HAP-1 (cell line): ENCODE data around the gene NHS.

Experiments
- DNase-seq, 2 experiments: peaks; one replicate each; pipeline ENCODE4 v3.0.0-alpha.2; 2016 to 2020; ENCODE audit warnings: low spot score in 2 of 2
- H3K27me3 ChIP-seq: fragments of 250-450 bp; sonication (Bioruptor Pico); 2 replicates; pipeline ENCODE4 v1.5.1; 2020; ENCODE audit warnings: low read depth, mild to moderate bottlenecking, moderate library complexity
- H3K36me3 ChIP-seq: fragments of 250-450 bp; sonication (Bioruptor Pico); replicated peaks from 2 replicates; pipeline ENCODE4 v1.5.1; 2020; ENCODE audit warnings: mild to moderate bottlenecking
- H3K4me1 ChIP-seq: fragments of 250-450 bp; sonication (Bioruptor Pico); 2 replicates; pipeline ENCODE4 v1.5.1; 2020; ENCODE audit warnings: mild to moderate bottlenecking
- H3K4me3 ChIP-seq: fragments of 250-450 bp; sonication (Bioruptor Pico); 2 replicates; pipeline ENCODE4 v1.5.1; 2020; ENCODE audit warnings: mild to moderate bottlenecking, moderate library complexity
- H3K9me3 ChIP-seq: fragments of 250-450 bp; sonication (Bioruptor Pico); 2 replicates; pipeline ENCODE4 v1.5.1; 2020; ENCODE audit warnings: mild to moderate bottlenecking, moderate library complexity
- in situ Hi-C: fragments of 300-500 bp; cut with MboI; formaldehyde crosslinking; loops from 3 replicates; pipeline ENCODE4 v1.14.3; 2020; ENCODE audit warnings: low sequenced_read_pairs, inconsistent platforms, mixed read lengths

NHS gene

DNA sequence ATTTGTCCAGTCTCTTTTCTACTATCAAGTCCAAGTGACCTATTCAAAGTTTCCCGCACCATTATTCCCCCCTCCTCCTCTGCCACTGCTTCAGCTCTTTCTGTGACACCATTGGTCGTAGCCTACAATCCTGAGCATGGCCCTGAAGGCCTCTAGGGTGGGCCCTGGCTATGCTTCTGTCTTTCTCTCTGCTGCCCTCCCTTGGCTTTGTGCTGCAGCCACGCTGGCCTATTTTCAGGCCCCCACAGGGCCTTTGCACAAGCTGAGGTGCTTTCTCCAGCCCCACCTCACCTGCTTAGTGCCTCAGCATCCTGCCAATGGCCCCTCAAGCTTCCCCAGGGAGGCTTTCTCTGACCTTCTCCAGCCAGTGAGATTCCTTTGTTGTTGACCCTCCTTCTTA, 156.5 kb downstream of the NHS start:
- no peaks in the 10 kb centered on the region for H3K36me3 ChIP-seq
- peaks cover 14% of the 10 kb centered on the region for H3K4me1 ChIP-seq
- no peaks in the 10 kb centered on the region for H3K27me3 ChIP-seq
- DNase-seq, result no peak
- no peak overlapping the region for H3K4me3 ChIP-seq
- in situ Hi-C loops, result no loop called here
- no peaks in the 10 kb centered on the region for H3K9me3 ChIP-seq

DNA sequence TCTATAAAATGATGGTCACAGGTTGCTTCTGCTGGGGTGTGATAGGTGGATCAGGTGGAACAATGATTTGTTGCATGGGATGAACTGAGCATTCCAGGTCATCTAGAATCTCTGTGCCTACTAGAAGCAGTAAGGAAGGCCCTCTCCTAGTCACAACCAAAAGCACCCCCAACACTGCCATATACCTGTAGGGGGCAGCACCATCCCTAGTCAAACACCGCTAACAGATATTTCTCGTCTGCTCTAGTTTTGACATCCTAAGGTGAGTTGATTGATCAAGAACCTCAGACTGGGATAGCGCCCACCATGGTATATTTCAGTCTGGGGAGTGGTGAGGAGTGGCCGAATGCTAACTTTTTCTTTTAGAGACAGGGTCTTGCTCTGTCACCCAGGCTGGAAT, 160.2 kb downstream of the NHS start:
- H3K4me3 ChIP-seq, result no peak overlapping the region
- no peaks in the 10 kb centered on the region for H3K9me3 ChIP-seq
- peak; percentile 49 to 82 for DNase-seq
- in situ Hi-C loops, result loop anchor here (5.0 kb wide), 2 partner anchors 57 to 152 kb away; no protein-coding TSS in a partner anchor
- H3K27me3 ChIP-seq, result no peaks in the 10 kb centered on the region
- H3K36me3 ChIP-seq, result no peaks in the 10 kb centered on the region
- H3K4me1 ChIP-seq, result no peaks in the 10 kb centered on the region

DNA sequence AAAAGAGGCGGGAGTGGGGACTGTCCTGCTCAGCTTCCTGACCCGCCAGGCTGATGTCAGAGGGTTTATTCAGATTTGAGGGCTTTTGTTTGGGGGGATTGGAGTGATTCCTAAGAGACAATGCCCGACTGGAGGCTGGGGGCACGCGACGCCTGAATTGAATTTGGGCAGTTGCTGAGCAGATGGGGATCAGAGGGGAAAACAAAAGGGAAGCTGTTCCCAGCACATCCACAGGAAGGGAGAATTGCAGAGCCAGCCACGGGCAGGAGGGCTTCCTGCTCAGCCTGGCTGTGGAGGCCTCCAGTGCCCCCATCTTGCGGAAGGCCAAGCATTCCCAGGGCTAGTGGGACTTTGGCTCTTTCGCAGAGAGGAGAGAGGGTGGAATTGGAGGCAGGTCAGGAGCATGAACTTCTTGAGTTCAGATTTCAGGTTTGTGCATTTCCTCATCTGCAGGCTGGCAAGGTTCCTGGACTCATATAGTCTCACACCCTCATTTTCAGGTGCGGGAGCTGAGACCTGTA, 162.8 kb downstream of the NHS start:
- H3K27me3 ChIP-seq, result no peaks in the 10 kb centered on the region
- no peaks in the 10 kb centered on the region for H3K4me1 ChIP-seq
- no peak overlapping the region for H3K4me3 ChIP-seq
- in situ Hi-C loops, result loop anchor here (5.0 kb wide), 2 partner anchors 55 to 150 kb away; no protein-coding TSS in a partner anchor
- DNase-seq, result peak in 1 of 2 experiments; percentile 27
- no peaks in the 10 kb centered on the region for H3K36me3 ChIP-seq
- H3K9me3 ChIP-seq, result no peaks in the 10 kb centered on the region

DNA sequence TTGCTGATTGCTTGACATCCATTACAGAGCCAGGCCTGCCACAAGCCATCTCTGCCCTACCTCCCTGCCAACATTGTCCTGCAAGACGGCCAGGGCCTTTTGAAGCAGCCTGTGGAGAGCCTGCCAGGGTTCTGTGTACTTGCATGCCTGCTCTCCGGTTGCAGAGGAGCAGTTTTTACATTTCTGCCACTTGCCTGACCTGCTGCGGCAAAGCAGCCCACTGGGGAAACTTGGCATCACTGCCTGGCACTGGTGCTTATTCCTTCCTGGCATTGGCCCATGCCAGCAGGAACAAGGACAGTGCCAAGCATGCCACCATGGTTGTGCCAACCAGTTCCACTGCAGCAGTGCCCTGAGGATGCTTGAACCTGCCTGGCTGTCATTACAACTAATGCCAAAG, 167.1 kb downstream of the NHS start:
- H3K9me3 ChIP-seq, result no peaks in the 10 kb centered on the region
- H3K4me1 ChIP-seq, result no peaks in the 10 kb centered on the region
- no peaks in the 10 kb centered on the region for H3K27me3 ChIP-seq
- no peak overlapping the region for H3K4me3 ChIP-seq
- DNase-seq, result no peak
- no peaks in the 10 kb centered on the region for H3K36me3 ChIP-seq
- in situ Hi-C loops, result no loop called here

DNA sequence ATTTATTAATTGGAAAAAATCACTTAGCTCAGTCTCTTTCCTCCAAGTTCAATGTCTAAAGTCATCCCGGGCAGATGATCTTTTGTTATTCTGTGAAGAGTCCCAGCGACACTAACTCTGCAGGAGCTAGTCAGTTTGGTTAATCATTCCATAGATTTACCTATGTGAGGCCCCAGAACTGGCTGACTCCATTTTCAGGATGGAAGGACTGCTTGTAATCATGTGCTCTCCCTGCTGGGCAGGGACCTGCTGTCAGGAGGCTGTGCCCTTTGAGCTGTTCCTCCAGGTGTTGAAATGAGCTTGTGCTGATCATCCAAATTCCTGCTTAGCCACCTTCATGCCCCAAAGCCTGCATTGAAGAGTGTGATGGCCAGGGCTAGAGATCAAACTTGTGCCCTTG, 169.8 kb downstream of the NHS start:
- H3K36me3 ChIP-seq, result no peaks in the 10 kb centered on the region
- H3K4me3 ChIP-seq, result no peak overlapping the region
- H3K9me3 ChIP-seq, result no peaks in the 10 kb centered on the region
- H3K27me3 ChIP-seq, result no peaks in the 10 kb centered on the region
- H3K4me1 ChIP-seq, result peaks cover 18% of the 10 kb centered on the region
- in situ Hi-C loops, result no loop called here
- DNase-seq, result no peak

DNA sequence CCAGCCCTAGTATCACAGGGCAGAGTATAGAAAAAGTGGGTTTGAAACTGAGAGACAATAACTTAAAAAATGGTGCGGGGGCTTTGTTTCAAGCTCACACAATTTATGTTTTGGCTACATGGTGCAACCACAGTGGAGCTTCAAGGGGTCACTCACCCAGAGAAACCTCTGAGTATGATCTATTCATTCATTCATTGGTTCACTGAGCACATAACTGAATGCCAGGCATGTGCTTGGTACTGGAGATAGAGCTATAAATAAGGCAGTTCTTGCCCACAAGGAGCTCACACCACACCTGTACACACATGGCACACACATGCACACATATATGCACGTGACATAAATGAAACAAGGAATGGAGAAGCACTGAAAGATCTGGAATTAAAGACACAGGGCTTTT, 171.4 kb downstream of the NHS start:
- Histone ChIP-seq H3K4me3 (no peak overlapping the region), H3K27me3 (no peaks in the 10 kb centered on the region), H3K4me1 (peaks cover 22% of the 10 kb centered on the region), H3K36me3 (no peaks in the 10 kb centered on the region), H3K9me3 (no peaks in the 10 kb centered on the region)
- in situ Hi-C loops, result no loop called here
- no peak for DNase-seq

DNA sequence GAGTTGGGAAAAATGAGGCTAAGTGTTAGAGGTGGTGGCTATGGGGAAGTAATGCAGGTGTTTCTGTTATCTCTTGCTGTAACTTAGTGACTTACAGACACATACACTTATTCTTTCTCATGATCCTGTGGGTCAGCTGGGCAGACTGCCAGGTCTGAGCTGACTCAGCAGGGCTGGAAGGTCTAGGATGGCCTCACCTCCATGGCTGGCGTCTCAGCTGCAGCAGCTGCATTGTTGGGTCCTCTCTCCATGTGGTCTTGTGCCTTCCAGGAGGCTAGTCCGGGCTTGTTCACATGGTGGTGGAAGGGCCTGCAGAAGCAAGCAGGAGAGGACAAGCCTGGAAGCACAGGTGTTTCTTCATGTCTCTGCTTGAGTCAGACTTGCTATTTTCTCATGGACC, 172.7 kb downstream of the NHS start:
- in situ Hi-C loops, result no loop called here

DNA sequence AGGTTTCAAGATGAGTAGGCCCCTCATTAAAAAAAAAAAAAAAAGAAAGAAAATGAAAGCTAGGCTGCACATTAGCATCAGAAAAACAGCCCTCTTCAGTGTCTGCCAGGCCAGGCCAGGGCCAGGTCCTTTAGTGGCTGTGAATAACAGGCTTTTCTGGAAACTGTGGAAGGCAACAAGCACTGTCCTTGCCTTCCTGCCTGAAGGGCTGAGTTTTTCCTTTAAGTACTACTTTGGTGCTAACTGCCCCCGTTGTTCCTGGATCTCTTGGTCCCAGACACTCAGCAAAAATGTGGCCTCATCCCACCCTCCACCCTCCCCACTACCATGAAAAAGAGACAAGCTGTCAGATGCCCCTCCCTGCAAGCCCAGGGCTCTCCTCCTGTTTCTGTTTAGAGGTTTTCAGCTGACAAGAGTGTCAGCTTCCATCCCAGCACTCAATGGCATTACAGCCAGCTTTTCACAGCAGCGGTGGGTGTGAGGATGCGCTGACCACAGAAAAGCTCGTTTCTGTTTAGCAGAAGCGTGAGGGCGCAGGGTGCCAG, 174.2 kb downstream of the NHS start:
- DNase-seq, result peak; percentile 63 to 80
- no peaks in the 10 kb centered on the region for H3K27me3 ChIP-seq

More for the DNA sequence above, 172.7 kb downstream of the NHS start:
- Histone ChIP-seq H3K4me1 (peaks cover 22% of the 10 kb centered on the region), H3K36me3 (no peaks in the 10 kb centered on the region), H3K27me3 (no peaks in the 10 kb centered on the region), H3K4me3 (no peak overlapping the region), H3K9me3 (no peaks in the 10 kb centered on the region)
- DNase-seq, result peak in 1 of 2 experiments; percentile 51

DNA sequence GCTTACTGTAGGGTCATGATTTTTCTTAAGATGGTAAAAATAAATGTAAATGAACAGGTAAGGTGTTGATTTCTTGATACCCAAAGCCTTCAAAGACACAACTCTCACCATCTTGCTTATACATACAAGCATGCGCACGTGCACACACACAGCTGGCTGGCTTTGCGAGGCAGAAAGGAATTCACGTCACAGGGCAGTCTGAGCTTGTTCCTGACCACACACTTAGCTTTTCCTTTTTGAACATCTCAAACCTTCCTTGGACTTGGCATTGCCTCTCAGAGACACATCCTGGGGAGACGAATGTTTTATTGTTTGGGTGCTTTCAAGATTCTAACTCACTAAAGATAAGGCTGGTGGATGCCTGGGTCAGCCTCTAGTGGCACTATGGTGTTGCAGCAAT, 175.0 kb downstream of the NHS start:
- H3K36me3 ChIP-seq, result no peaks in the 10 kb centered on the region
- no peaks in the 10 kb centered on the region for H3K27me3 ChIP-seq
- peaks cover 22% of the 10 kb centered on the region for H3K4me1 ChIP-seq
- no peaks in the 10 kb centered on the region for H3K9me3 ChIP-seq
- in situ Hi-C loops, result no loop called here
- no peak for DNase-seq
- no peak overlapping the region for H3K4me3 ChIP-seq

More for the DNA sequence above, 174.2 kb downstream of the NHS start:
- in situ Hi-C loops, result no loop called here
- Histone ChIP-seq H3K36me3 (no peaks in the 10 kb centered on the region), H3K4me3 (no peak overlapping the region), H3K4me1 (peaks cover 22% of the 10 kb centered on the region), H3K9me3 (no peaks in the 10 kb centered on the region)

DNA sequence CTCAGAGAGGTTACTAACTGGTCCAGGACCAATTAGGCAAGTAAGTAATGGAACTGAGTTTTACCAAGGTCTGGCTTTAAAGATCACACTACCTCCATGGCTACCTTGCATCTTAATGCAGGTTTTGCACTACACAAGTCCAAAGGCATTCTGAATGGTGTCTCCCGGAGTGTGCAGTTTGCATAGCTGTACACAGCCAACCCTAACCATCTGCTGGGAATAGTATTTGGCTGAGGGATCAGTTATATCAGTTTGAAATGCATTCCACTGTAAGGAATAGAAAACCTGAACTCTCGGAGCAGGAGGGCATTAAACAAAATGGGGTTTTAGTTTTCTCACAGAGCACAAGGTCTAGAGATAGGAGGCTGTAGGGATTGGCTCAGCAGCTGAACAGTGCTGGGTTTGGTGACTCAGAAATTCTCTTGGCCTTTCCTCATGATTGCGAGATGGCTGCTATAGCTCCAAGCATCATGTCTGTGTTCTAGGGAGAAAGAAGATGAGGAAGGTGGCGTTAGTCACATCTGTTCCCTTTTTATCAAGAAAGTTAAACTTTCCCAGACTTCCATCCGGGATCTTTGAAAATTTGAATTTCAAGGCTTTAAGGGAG, 177.1 kb downstream of the NHS start:
- DNase-seq, result no peak
- in situ Hi-C loops, result no loop called here

DNA sequence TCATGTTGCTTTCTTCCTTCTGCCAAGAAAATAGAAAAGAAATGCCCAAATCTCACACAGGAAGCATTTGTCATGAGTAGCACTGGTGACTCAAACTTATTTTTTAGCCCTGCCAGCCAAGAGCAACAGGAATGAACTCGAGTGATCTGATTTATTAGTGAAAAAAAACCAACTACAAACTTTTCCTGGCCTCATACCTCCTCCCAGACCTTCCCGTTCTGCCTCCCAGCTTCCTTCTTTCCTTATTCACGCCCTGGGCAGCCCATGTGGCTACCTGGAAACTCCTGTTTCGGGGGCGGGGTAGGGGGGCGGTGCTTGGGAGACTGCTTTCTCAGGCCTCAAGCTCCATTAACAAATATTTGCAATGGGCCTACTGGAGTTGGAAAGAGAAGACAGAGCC, 178.5 kb downstream of the NHS start:
- H3K4me3 ChIP-seq, result no peak overlapping the region
- no peaks in the 10 kb centered on the region for H3K36me3 ChIP-seq
- H3K27me3 ChIP-seq, result no peaks in the 10 kb centered on the region
- H3K9me3 ChIP-seq, result no peaks in the 10 kb centered on the region
- no peak for DNase-seq
- in situ Hi-C loops, result no loop called here
- peaks cover 15% of the 10 kb centered on the region for H3K4me1 ChIP-seq

More for the DNA sequence above, 177.1 kb downstream of the NHS start:
- no peaks in the 10 kb centered on the region for H3K36me3 ChIP-seq
- peaks cover 22% of the 10 kb centered on the region for H3K4me1 ChIP-seq
- H3K4me3 ChIP-seq, result no peak overlapping the region
- H3K9me3 ChIP-seq, result no peaks in the 10 kb centered on the region
- H3K27me3 ChIP-seq, result no peaks in the 10 kb centered on the region

DNA sequence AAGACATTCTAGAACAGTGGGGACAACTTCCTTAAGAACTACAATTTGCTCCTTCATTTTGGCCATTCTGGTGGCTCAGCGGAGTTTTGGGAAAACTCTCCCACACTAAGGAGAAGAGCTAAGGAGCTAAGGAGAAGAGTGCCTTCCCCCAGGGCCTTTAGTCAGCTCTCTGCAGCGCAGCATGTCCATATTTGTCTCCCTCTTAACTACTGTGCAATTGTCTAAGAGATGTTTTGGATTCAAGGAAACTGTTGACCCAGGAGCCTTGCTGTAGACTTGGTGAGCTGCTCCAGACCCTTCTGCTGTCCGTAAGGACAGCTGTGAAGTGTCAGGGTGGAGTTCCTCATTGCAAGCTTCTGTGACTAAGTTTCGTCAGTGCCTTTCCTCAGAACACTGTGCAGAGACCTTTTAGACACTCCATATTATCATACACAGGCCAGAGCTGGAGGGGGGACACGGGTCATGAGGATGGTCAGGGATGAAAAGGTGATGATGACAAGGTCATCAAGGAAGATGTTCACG, 179.0 kb downstream of the NHS start:
- no peaks in the 10 kb centered on the region for H3K27me3 ChIP-seq
- in situ Hi-C loops, result no loop called here
- H3K4me3 ChIP-seq, result no peak overlapping the region
- H3K9me3 ChIP-seq, result no peaks in the 10 kb centered on the region
- no peaks in the 10 kb centered on the region for H3K36me3 ChIP-seq
- peaks cover 11% of the 10 kb centered on the region for H3K4me1 ChIP-seq
- no peak for DNase-seq

DNA sequence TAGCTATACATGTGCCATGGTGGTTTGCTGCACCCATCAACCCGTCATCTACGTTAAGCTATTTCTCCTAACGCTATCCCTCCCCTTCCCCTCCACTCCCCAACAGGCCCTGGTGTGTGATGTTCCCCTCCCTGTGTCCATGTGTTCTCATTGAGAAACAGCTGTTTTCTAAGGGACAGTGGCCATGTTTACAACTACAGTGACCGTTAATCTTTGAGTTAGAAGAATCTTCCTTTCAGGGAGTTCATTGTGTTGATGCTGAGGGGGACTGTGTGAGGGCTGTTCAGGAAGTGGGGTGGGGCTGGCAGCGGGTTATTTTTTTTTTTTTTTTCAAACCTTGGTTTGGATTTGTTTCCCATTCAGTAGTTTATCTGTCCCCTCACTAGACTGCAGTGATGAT, 179.9 kb downstream of the NHS start:
- Histone ChIP-seq H3K9me3 (no peaks in the 10 kb centered on the region), H3K36me3 (no peaks in the 10 kb centered on the region), H3K27me3 (no peaks in the 10 kb centered on the region), H3K4me1 (peaks cover 3% of the 10 kb centered on the region), H3K4me3 (no peak overlapping the region)
- DNase-seq, result no peak
- in situ Hi-C loops, result no loop called here

DNA sequence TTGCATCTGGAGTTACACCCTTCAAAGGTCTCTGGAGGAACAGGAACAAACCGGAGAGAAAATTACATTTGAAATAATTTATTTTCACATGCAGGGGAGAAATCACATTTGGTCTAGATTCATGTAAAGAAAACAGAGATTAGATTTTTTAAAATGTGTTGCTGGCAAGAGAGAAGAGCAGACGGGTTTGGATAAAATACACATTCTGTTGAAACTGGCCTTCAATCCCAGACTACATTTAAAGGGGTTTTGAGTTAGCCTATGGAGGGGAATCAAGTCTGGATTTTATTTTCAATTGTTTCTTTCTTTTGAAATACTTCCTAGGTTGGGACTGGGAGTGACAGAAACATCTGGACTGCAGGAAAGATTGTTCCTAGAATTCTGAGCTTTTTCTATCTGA, 180.8 kb downstream of the NHS start:
- H3K9me3 ChIP-seq, result no peaks in the 10 kb centered on the region
- DNase-seq, result no peak
- peaks cover 6% of the 10 kb centered on the region for H3K4me1 ChIP-seq
- no peaks in the 10 kb centered on the region for H3K36me3 ChIP-seq
- no peak overlapping the region for H3K4me3 ChIP-seq
- in situ Hi-C loops, result no loop called here
- H3K27me3 ChIP-seq, result no peaks in the 10 kb centered on the region
